KMS-11 (cell line): ENCODE data around the gene PCTP.

Source experiments
- H2AFZ ChIP-seq: fragments of 200-600 bp; sonication (generic); 2 replicates; pipeline ENCODE4 v1.6.1; 2016; ENCODE audit warnings: antibody characterized with exemption, mixed run types, low read depth
- H3K27ac ChIP-seq: fragments of 200-600 bp; sonication (generic); 2 replicates; pipeline ENCODE4 v1.6.1; 2016; ENCODE audit warnings: mild to moderate bottlenecking, mixed run types
- H3K27me3 ChIP-seq: fragments of 200-600 bp; sonication (generic); 2 replicates; pipeline ENCODE4 v1.6.1; 2017; ENCODE audit warnings: mild to moderate bottlenecking, low read depth, mixed run types, moderate library complexity; ENCODE audit not compliant: insufficient read depth
- H3K36me3 ChIP-seq: fragments of 200-600 bp; sonication (generic); 2 replicates; pipeline ENCODE4 v1.6.1; 2017; ENCODE audit warnings: mild to moderate bottlenecking, mixed run types; ENCODE audit not compliant: insufficient read depth
- H3K4me1 ChIP-seq: fragments of 200-600 bp; sonication (generic); 2 replicates; pipeline ENCODE4 v1.6.1; 2016; ENCODE audit warnings: mild to moderate bottlenecking, low read depth, mixed run types; ENCODE audit not compliant: poor library complexity, severe bottlenecking
- H3K4me2 ChIP-seq: fragments of 200-600 bp; sonication (generic); 2 replicates; pipeline ENCODE4 v1.7.0; 2016; ENCODE audit warnings: mild to moderate bottlenecking, mixed run types
- H3K4me3 ChIP-seq: fragments of 200-600 bp; sonication (generic); IDR thresholded peaks from 2 replicates; pipeline ENCODE4 v1.6.1; 2017; ENCODE audit warnings: low read depth, low read length, mixed read lengths; ENCODE audit not compliant: insufficient read depth
- H3K79me2 ChIP-seq: fragments of 200-600 bp; sonication (generic); 2 replicates; pipeline ENCODE4 v1.6.1; 2016; ENCODE audit warnings: low read depth, mixed run types; ENCODE audit not compliant: insufficient read depth
- H3K9ac ChIP-seq: fragments of 200-600 bp; sonication (generic); 2 replicates; pipeline ENCODE4 v1.6.1; 2016; ENCODE audit warnings: mild to moderate bottlenecking, mixed run types
- H4K20me1 ChIP-seq: fragments of 200-600 bp; sonication (generic); 2 replicates; pipeline ENCODE4 v1.6.1; 2016; ENCODE audit warnings: mild to moderate bottlenecking, mixed run types; ENCODE audit not compliant: insufficient read depth
- CTCF ChIP-seq: fragments of 200-600 bp; sonication (generic); conservative IDR thresholded peaks from 2 replicates; pipeline ENCODE4 v1.6.1; 2017; ENCODE audit warnings: low read depth, mild to moderate bottlenecking, antibody characterized with exemption, low read length, moderate library complexity, mixed read lengths

Gene PCTP

GRCh38 chr17:55706808-55707773 lies 43.8 kb upstream of the PCTP start:
- H3K9ac ChIP-seq, result no peak overlapping the region
- no peaks in the 10 kb centered on the region for H4K20me1 ChIP-seq
- H3K27me3 ChIP-seq, result no peaks in the 10 kb centered on the region
- TF ChIP-seq CTCF, result no peak
- H3K4me1 ChIP-seq, result no peaks in the 10 kb centered on the region
- H3K4me3 ChIP-seq, result no peak overlapping the region
- no peaks in the 10 kb centered on the region for H3K36me3 ChIP-seq
- no peak overlapping the region for H3K27ac ChIP-seq
- H3K4me2 ChIP-seq, result no peak overlapping the region
- no peak overlapping the region for H2AFZ ChIP-seq
- H3K79me2 ChIP-seq, result no peaks in the 10 kb centered on the region

GRCh38 chr17:55708175-55708974 lies 42.5 kb upstream of the PCTP start:
- TF ChIP-seq CTCF, result no peak
- no peak overlapping the region for H2AFZ ChIP-seq

GRCh38 chr17:55709440-55709839 lies 41.4 kb upstream of the PCTP start:
- H4K20me1 ChIP-seq, result no peaks in the 10 kb centered on the region
- no peak overlapping the region for H2AFZ ChIP-seq
- no peaks in the 10 kb centered on the region for H3K79me2 ChIP-seq
- no peaks in the 10 kb centered on the region for H3K36me3 ChIP-seq
- H3K4me1 ChIP-seq, result no peaks in the 10 kb centered on the region
- no peak overlapping the region for H3K4me3 ChIP-seq
- TF ChIP-seq CTCF, result no peak
- H3K4me2 ChIP-seq, result no peak overlapping the region
- H3K27me3 ChIP-seq, result no peaks in the 10 kb centered on the region
- no peak overlapping the region for H3K27ac ChIP-seq
- H3K9ac ChIP-seq, result no peak overlapping the region

More at GRCh38 chr17:55708175-55708974, 42.5 kb upstream of the PCTP start:
- no peak overlapping the region for H3K9ac ChIP-seq
- H3K4me3 ChIP-seq, result no peak overlapping the region
- no peaks in the 10 kb centered on the region for H3K27me3 ChIP-seq
- no peaks in the 10 kb centered on the region for H4K20me1 ChIP-seq
- no peaks in the 10 kb centered on the region for H3K36me3 ChIP-seq
- H3K79me2 ChIP-seq, result no peaks in the 10 kb centered on the region
- no peaks in the 10 kb centered on the region for H3K4me1 ChIP-seq
- no peak overlapping the region for H3K4me2 ChIP-seq
- no peak overlapping the region for H3K27ac ChIP-seq

GRCh38 chr17:55709984-55710383 lies 40.9 kb upstream of the PCTP start:
- H3K9ac ChIP-seq, result no peak overlapping the region
- H3K27ac ChIP-seq, result no peak overlapping the region
- TF ChIP-seq CTCF, result no peak
- H3K79me2 ChIP-seq, result no peaks in the 10 kb centered on the region
- H3K36me3 ChIP-seq, result no peaks in the 10 kb centered on the region
- no peaks in the 10 kb centered on the region for H4K20me1 ChIP-seq
- H3K4me1 ChIP-seq, result no peaks in the 10 kb centered on the region
- H2AFZ ChIP-seq, result no peak overlapping the region
- no peaks in the 10 kb centered on the region for H3K27me3 ChIP-seq
- no peak overlapping the region for H3K4me2 ChIP-seq
- H3K4me3 ChIP-seq, result no peak overlapping the region
